GM23338 (cell line): ENCODE measurements around the gene WDR74. TPM values are rescaled to one million over a fixed set of nuclear protein-coding genes. Genes with fewer than 3 reads are reported as not detected.
"Not testable (repeated sequence)": the region's sequence is repeated elsewhere in the genome, so short reads cannot be mapped to it uniquely, and the experiment has no call there.

Experiments used
- ATAC-seq: fragments of 200-7000 bp; cut with Tn5 transposase; 3 replicates; pipeline ENCODE4 v1.9.1; 2020
- DNase-seq: peaks from one replicate; pipeline ENCODE4 v3.0.0-alpha.2; 2015; ENCODE audit warnings: low spot score
- H2AFZ ChIP-seq: fragments of 200-600 bp; sonication (generic); 2 replicates; pipeline ENCODE4 v1.8.0; 2016; ENCODE audit warnings: antibody characterized with exemption, mild to moderate bottlenecking, moderate library complexity
- H3F3A ChIP-seq: fragments of 200-600 bp; sonication (generic); replicated peaks from 2 replicates; pipeline ENCODE4 v1.8.0; 2017; ENCODE audit warnings: antibody characterized with exemption, mixed run types, low read depth
- H3K27ac ChIP-seq: fragments of 200-600 bp; sonication (generic); 2 replicates; pipeline ENCODE4 v1.6.1; 2016; ENCODE audit warnings: low read depth
- H3K27me3 ChIP-seq: fragments of 200-600 bp; sonication (generic); 2 replicates; pipeline ENCODE4 v1.8.0; 2016; ENCODE audit warnings: mild to moderate bottlenecking, mixed run types, moderate library complexity; ENCODE audit not compliant: insufficient read depth
- H3K36me3 ChIP-seq: fragments of 200-600 bp; sonication (generic); 2 replicates; pipeline ENCODE4 v1.8.0; 2016; ENCODE audit warnings: mild to moderate bottlenecking; ENCODE audit not compliant: insufficient read depth
- H3K4me1 ChIP-seq: fragments of 200-600 bp; sonication (generic); 2 replicates; pipeline ENCODE4 v1.8.0; 2016; ENCODE audit warnings: mild to moderate bottlenecking, moderate library complexity; ENCODE audit not compliant: insufficient read depth
- H3K4me2 ChIP-seq: fragments of 200-600 bp; sonication (generic); 2 replicates; pipeline ENCODE4 v1.7.1; 2017; ENCODE audit warnings: mixed run types
- H3K4me3 ChIP-seq: fragments of 200-600 bp; sonication (generic); 2 replicates; pipeline ENCODE4 v1.6.1; 2016; ENCODE audit warnings: mixed run types
- H3K79me2 ChIP-seq: fragments of 200-600 bp; sonication (generic); replicated peaks from 2 replicates; pipeline ENCODE4 v1.8.0; 2017; ENCODE audit warnings: mild to moderate bottlenecking; ENCODE audit not compliant: insufficient read depth
- H3K9me2 ChIP-seq: fragments of 200-600 bp; sonication (generic); 2 replicates; pipeline ENCODE4 v1.8.0; 2017; ENCODE audit not compliant: insufficient read depth
- H4K20me1 ChIP-seq: fragments of 200-600 bp; sonication (generic); replicated peaks from 2 replicates; pipeline ENCODE4 v1.8.0; 2017; ENCODE audit warnings: mild to moderate bottlenecking; ENCODE audit not compliant: insufficient read depth
- H3K27ac Mint-ChIP-seq: 2 replicates; pipeline ENCODE4 v1.8.0; 2020; ENCODE audit warnings: inconsistent platforms, mild to moderate bottlenecking, moderate library complexity, mixed read lengths
- H3K27me3 Mint-ChIP-seq: 3 replicates; pipeline ENCODE4 v1.8.0; 2022; ENCODE audit warnings: low read depth, mild to moderate bottlenecking, moderate library complexity, mixed read lengths, inconsistent platforms; ENCODE audit not compliant: insufficient read depth, poor library complexity
- H3K36me3 Mint-ChIP-seq: 3 replicates; pipeline ENCODE4 v1.8.0; 2021; ENCODE audit warnings: low read depth, mild to moderate bottlenecking, inconsistent platforms, moderate library complexity, mixed read lengths
- H3K4me1 Mint-ChIP-seq: 3 replicates; pipeline ENCODE4 v1.8.0; 2020; ENCODE audit warnings: mild to moderate bottlenecking, inconsistent platforms, mixed read lengths
- H3K4me3 Mint-ChIP-seq: 3 replicates; pipeline ENCODE4 v1.8.0; 2021; ENCODE audit warnings: moderate library complexity, mild to moderate bottlenecking, inconsistent platforms, mixed read lengths
- H3K9me3 Mint-ChIP-seq: 3 replicates; pipeline ENCODE4 v1.8.0; 2020; ENCODE audit warnings: moderate library complexity, mild to moderate bottlenecking, inconsistent platforms, mixed read lengths
- CTCF ChIP-seq, 2 experiments: fragments of 200-600 bp in 1 of 2; sonication (generic) in 1 of 2; conservative IDR thresholded peaks; 2 replicates each; pipeline versions ENCODE4 v1.5.1 to v1.6.1; 2016 to 2017; ENCODE audit warnings: antibody characterized with exemption in 2 of 2, low read depth in 2 of 2, mild to moderate bottlenecking in 2 of 2, moderate library complexity in 1 of 2
- EZH2 ChIP-seq: fragments of 200-600 bp; sonication (generic); IDR thresholded peaks from one replicate; pipeline ENCODE4 v1.8.0; 2017; ENCODE audit warnings: antibody characterized with exemption, mild to moderate bottlenecking, low read depth; ENCODE audit not compliant: unreplicated experiment
- EZH2phosphoT487 ChIP-seq: fragments of 200-600 bp; sonication (generic); IDR thresholded peaks from one replicate; pipeline ENCODE4 v1.8.1; 2018; ENCODE audit warnings: antibody characterized with exemption; ENCODE audit not compliant: unreplicated experiment
- JUNB ChIP-seq: IDR thresholded peaks from one replicate; pipeline ENCODE4 v1.6.1; 2016; ENCODE audit warnings: antibody characterized with exemption; ENCODE audit not compliant: unreplicated experiment
- POLR2AphosphoS5 ChIP-seq: IDR thresholded peaks from 2 replicates; pipeline ENCODE4 v1.6.1; 2016; ENCODE audit warnings: antibody characterized with exemption, low read depth
- REST ChIP-seq: IDR thresholded peaks from one replicate; pipeline ENCODE4 v1.6.1; 2018; ENCODE audit warnings: antibody characterized with exemption; ENCODE audit not compliant: unreplicated experiment
- STAT1 ChIP-seq: IDR thresholded peaks from one replicate; pipeline ENCODE4 v1.6.1; 2016; ENCODE audit warnings: antibody characterized with exemption; ENCODE audit not compliant: unreplicated experiment
- ZNF114 ChIP-seq: fragments of 250-450 bp; sonication (Bioruptor Pico); IDR thresholded peaks from 2 replicates; pipeline ENCODE4 v1.5.0; 2020; ENCODE audit warnings: mild to moderate bottlenecking, moderate library complexity
- ZNF331 ChIP-seq: fragments of 250-450 bp; sonication (Bioruptor Pico); IDR thresholded peaks from 2 replicates; pipeline ENCODE4 v1.5.0; 2020; ENCODE audit warnings: low read depth, mild to moderate bottlenecking, moderate library complexity
- ZNF462 ChIP-seq: fragments of 250-450 bp; sonication (Bioruptor Pico); IDR thresholded peaks from 2 replicates; pipeline ENCODE4 v1.5.0; 2020; ENCODE audit warnings: mild to moderate bottlenecking, moderate library complexity
- polyA plus RNA-seq: library from polyadenylated mRNA; unstranded; fragments of >200 nt; fragmentation: Nextera tagmentation; extraction: Ambion mirVana; gene quantifications from 2 replicates; pipeline ENCODE4 v1.2.1, GENCODE V29; 2016
- total RNA-seq: library from RNA; depleted of rRNA; stranded (reverse); fragments of >200 nt; shearing (Covaris generic); gene quantifications from 2 replicates; pipeline ENCODE4 v1.2.3, GENCODE V29; 2014

The WDR74 gene
- total and polyA plus RNA-seq, 2 experiments from 2014 or later, result 94.4 to 136 TPM

- Histone ChIP-seq H3K9me2 (no peaks in the 10 kb centered on the region), H3K4me1 (peaks cover 14% of the 10 kb centered on the region), H3K27ac (peak overlapping the region; percentile 89), H3K36me3 (peaks cover 14% of the 10 kb centered on the region), H3K4me3 (peak overlapping the region; percentile 93), H3F3A (peaks cover 36% of the 10 kb centered on the region; the same call in 1 of the 2 replicates), H4K20me1 (peaks cover 14% of the 10 kb centered on the region), H3K79me2 (peaks cover 36% of the 10 kb centered on the region), H3K27me3 (no peaks in the 10 kb centered on the region), H3K4me2 (peak overlapping the region; percentile 97), H2AFZ (no peak overlapping the region)
- Mint-ChIP-seq H3K4me3 (peak overlapping the region; percentile 94), H3K36me3 (peaks cover 58% of the 10 kb centered on the region), H3K9me3 (no peaks in the 10 kb centered on the region; the same call in 2 of the 3 replicates), H3K4me1 (peaks cover 19% of the 10 kb centered on the region), H3K27me3 (peaks cover 17% of the 10 kb centered on the region), H3K27ac (peak overlapping the region; percentile 100)
- ATAC-seq (peak; percentile 17), DNase-seq (peak; percentile 74)
- TF ChIP-seq REST (no peak), ZNF331 (no peak), CTCF (conservative IDR thresholded peaks at IDR 0.05; ENCODE audit: low read depth in 2 of 2) (no peak), EZH2phosphoT487 (no peak), ZNF462 (CRISPR knock-in tag) (no peak), STAT1 (no peak), EZH2 (no peak), ZNF114 (CRISPR knock-in tag) (no peak), POLR2AphosphoS5 (no peak), JUNB (no peak)
Measured at GRCh38 chr11:62830904-62831519, 8.4 kb downstream of the WDR74 start.

GRCh38 chr11:62828130-62828529 lies 11.3 kb downstream of the WDR74 start:
- H2AFZ ChIP-seq, H3K27ac Mint-ChIP-seq, H3K9me3 Mint-ChIP-seq, H3K27ac ChIP-seq, H3K4me2 ChIP-seq, DNase-seq, H3K27me3 ChIP-seq, H3K4me3 ChIP-seq, H3K4me3 Mint-ChIP-seq, H3K9me2 ChIP-seq, ATAC-seq: not testable (repeated sequence)
- Mint-ChIP-seq H3K4me1 (peaks cover 12% of the 10 kb centered on the region), H3K27me3 (peaks cover 14% of the 10 kb centered on the region), H3K36me3 (peaks cover 60% of the 10 kb centered on the region)
- Histone ChIP-seq H3K36me3 (peaks cover 16% of the 10 kb centered on the region), H3F3A (peaks cover 21% of the 10 kb centered on the region; the same call in 1 of the 2 replicates), H3K79me2 (peaks cover 30% of the 10 kb centered on the region), H4K20me1 (peaks cover 14% of the 10 kb centered on the region), H3K4me1 (peaks cover 11% of the 10 kb centered on the region)
